HG03135 (cell line): ENCODE results near the gene GALNT1.
A peak's percentile ranks its signal among the peaks of the same experiment; 100 is the strongest.

Experiments
- ATAC-seq: cut with Tn5 transposase; IDR thresholded peaks from one replicate; pipeline ENCODE4 v1.9.1; 2021; ENCODE audit warnings: mild to moderate bottlenecking, moderate library complexity; ENCODE audit not compliant: unreplicated experiment

The GALNT1 gene

DNA sequence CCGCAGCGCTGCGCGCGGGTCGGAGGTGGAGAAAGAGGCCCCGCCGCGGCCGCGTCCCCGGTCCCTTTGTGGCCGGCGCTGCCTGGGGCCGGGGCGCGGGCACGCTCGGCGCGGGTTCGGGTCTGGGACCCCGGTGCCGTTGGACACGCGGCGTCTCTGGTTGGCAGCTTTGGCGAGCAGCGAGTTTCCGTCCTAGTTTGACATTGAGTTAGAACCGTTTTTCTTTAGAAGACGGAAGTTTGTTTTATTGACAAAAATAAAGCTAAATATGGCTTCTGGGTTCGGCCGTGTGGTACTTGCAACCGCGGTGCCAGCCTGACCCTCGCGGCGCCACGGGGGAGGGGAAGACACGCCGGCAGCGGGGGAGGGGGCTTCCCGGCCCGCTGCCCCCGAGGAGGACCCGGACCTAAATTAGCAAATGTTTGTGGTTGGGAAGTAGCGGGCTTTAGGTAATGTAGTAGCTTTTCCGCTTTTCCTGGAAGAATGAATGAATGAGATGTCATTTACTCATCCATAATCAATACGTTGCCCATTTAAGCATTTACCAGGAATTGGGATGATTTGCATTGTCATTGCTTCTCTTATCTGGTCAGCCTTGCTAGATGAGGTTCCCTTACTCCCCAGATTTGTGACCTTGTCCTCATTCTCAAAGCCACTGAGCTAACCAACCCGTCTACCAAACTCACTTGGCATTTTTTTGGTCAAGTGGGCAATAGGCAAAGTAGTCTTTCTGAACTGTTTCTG is 530 bp downstream of the GALNT1 start:
- ATAC-seq = no peak

DNA sequence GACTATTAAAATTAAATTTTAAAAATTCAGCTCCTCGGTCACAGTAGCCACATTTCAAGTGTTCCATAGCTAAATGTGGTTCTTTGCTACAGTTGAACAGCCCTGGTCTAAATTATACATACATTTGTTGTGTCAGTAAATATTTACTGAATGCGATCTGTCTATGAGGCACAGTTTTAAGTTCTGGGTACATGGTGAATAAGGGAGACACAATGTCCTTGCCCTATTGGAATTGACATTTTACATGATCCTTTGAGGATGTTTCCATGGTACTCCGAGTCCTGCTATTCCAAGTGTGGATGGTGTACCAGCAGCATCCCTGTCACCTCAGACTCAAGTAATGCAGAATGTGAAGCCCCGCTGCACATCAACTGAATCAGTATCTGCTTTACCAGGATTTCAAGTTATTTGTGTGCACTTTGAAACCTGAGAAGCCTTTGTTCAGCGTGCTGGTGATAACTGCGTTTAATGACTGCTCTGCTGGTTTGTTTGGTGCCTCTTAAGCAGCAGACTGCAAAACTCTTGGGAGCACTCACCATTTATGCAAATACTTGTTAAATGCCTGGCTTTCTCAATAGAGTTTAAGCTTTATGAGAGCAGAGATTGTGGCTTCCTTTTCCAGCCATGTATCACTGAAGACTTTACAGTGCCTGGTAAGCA is 1.5 kb downstream of the GALNT1 start:
- no peak for ATAC-seq

DNA sequence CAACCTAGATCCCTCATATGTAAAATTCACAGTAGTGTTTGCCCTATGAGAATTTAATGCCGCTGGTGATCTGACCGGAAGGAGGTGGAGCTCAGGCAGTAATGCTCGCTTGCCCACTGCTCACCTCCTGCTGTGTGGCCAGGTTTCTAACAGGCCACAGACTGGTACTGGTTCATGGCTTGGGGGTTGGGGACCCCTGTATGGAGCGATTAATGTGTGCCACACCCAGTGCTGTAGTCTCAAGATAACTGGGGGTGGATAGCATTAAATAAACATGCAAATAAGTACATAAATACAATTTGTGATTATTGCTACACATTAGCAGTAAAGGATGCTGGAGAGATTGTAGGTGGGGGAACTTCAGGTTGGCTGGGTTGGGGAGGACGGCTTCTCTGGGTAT is 3.2 kb downstream of the GALNT1 start:
- no peak for ATAC-seq

DNA sequence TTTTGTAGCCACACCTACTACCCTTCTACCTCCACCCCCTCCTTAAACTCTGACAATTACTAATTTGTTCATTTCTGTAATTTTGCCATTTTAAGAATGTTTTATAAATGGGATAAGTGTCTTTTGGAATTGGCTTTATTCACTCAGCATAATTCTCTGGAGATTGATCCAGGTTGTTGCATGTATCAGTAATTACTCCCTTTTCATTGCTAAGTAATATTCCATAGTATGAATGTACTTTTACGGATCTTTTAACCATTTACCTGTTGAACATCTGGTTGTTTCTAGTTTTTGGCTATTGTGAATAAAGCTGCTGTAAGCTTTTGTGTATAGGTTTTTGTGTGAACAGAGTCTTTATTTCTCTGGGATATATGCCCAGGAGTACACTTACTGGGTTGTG is 4.1 kb downstream of the GALNT1 start:
- ATAC-seq = no peak

DNA sequence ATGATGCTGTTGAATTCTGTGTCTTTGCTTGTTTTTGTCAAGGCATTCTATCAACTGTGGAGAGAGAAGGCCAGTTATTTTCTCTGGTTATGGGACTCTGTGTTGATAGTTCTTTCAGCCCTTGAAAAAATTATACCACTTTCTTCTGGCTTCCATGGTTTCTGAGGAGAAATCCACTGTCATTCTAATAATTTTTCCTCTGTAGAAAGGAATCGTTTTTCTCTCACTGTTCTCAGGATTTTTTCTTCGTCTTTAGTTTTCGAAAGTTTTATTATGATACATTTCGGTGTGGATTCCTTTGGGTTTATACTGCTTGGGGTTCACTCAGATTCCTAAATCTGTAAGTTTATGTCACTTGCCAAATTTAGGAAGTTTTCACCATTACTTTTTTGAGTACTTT is 6.6 kb downstream of the GALNT1 start:
- ATAC-seq = no peak

DNA sequence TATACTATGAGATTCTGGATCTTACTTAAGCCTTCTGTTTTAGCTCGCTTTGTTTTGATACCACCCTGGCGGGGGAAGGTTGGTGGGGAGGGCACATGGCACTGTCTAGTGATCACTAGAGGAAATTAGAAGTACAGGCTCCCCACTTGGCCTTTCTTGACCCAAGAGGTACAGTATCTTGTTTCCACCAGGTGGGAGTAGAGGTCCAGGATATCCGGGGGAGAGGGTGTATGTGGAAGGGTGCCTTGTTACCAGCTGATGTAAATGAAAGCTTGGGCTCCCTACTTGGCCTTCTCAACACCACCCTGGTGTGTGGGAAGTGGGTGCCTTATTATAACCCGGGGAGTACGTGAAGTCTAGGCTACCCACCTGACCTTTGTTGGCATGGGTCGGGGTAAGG is 7.5 kb downstream of the GALNT1 start:
- ATAC-seq = no peak

DNA sequence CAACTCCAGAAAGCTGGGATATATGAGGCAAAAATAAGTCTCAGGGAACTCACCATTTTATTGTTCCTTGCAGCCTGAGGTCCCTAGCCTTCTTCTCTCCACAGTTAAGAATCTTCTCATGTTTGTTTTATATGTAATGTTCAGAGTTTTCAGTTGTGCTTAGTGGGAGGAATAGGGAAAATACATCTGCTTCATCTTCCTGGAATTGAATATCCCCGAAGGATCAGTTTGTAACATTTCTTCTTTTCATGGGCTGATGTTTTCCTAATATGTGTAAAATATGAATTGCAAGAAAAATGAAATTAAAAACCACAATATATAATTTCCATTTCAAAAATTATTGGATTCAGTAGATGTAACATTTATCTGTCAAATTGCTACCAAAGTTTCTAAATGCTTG is 8.0 kb downstream of the GALNT1 start:
- ATAC-seq = no peak

DNA sequence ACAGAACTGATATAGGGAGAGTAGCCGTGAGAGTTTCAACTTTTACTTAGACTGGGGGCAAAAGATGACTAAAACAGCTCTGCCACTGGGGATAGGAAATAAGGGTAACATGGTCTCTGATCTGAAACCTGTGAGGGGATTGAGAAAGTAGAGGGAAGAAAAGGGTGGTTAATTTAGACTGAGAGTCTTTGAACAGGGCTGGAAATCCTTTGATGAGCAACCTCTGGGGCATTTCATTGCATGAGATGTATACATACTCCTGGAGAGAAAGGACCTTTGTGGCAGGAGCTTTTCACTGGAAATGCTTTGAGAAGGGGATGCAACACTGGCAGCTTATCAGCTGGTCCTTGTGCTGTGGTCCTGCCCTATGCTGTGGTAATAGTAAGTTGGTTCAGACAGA is 9.4 kb downstream of the GALNT1 start:
- no peak for ATAC-seq

DNA sequence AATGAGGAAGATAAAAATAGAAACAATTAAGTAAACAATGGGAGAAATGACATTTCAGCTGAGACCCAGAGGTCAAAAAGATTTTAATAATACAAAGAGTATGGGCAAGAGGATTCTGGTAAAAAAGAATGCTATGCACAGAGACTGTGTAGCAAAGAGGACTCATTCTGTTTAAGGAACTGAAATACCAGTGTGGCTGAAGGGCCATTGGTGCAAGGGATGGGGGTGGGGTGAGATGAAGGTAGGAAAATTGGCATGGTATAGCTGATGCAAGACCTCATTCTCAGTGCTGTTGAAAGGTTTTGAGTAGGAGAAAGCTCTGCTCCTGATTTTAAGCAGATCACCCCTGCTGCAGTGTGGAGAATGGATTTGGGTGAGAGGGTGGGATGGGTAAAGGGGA is 10.8 kb downstream of the GALNT1 start:
- peak; percentile 98 for ATAC-seq

DNA sequence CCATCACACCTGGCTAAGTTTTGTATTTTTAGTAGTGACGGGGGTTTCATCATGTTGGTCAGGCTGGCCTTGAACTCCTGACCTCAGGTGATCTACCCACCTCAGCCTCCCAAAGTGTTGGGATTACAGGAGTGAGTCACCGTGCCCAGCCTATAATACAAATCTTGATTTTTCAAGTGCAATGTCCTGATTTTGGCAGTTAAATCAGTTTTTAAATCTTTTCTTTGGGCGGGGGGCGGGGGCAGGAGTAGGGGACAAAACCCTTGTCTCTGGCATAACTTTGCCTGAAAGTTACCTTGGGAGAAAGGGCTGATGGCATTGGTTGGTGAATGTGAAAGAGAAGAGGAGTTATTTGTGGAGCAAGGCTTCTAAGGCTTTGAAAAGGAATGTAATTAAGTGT is 12.3 kb downstream of the GALNT1 start:
- no peak for ATAC-seq

DNA sequence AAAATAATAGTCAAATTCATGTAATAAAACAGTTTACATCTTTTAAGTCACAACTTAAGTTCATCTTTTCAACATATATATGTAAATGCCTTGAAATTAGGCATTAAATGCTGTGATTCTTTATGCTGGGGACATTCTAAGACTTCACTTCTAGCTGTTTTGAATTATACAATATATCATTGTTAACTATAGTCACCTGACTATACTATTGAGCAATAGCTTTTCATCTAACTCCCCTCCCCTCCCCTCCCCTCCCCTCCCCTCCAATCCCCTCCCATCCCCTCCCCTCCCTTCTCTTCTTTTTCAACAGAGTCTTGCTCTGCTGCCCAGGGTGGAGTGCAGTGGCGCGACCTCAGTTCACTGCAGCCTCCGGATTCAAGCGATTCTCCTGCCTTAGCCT is 16.2 kb downstream of the GALNT1 start:
- ATAC-seq = no peak

DNA sequence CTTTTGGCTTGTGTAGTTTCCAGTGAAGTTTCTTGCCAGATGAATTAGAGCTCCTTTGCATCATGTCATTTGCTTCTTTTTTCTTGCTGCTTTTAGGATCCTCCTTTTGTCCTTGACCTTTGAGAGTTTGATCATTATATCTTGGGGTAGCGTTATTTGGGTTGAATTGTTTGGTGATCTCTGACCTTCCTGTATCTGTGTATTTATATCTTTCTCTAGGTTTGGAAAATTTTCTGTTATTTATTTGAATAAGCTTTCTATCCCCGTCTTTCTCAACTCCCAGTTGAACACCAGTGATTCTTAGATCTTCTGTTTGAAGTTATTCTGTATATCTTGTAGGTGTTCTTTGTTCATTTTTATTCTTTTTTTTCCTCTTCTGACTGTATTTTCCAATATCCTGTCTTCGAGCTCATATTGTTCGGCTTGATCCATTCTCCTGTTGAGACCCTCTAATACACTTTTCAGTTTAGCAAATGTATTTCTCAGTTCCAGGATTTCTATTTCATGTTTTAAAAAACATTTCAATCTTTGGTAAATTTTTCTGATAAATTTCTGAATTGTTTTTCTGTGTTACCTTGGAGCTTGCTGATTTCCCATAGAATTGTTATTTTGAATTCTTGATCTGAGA is 20.8 kb downstream of the GALNT1 start:
- no peak for ATAC-seq

DNA sequence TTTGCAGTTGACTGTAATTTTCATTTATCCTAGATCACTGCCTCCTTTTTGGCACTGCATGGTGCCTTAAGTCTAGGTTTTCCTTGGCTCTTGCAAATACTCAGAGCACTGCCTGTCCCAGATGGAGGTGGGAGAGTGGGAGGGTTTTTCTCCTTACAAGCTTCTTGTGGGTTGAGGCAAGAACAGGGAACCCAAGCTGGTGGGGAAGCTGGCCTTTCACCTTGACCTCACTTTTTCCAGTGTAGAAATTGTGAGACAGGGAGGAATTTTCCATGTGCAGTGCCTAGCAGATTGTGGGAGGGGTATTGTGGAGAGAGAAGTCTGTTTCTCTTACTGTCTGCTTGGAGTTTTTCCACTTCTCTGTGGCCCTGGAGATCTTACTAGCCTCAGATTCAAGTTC is 21.5 kb downstream of the GALNT1 start:
- ATAC-seq = no peak

DNA sequence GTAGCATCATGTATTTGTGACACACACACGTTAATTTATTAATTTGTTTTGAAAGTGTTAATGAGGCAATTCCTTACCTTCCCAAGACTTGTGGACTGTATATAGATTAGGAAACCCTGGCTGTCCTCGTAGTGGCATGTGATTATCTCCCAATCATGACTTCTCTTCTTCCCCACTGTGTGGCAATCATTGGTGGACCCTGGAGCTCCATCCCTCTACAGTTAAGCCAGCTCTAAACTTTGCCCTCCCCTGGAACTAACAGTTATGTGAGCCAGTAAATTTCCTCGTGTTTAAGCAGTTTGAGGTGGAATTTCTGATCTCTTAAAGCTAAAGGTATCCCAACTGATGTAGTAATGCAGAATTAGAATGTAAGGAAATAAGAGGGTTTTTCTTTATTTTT is 22.0 kb downstream of the GALNT1 start:
- ATAC-seq = no peak

DNA sequence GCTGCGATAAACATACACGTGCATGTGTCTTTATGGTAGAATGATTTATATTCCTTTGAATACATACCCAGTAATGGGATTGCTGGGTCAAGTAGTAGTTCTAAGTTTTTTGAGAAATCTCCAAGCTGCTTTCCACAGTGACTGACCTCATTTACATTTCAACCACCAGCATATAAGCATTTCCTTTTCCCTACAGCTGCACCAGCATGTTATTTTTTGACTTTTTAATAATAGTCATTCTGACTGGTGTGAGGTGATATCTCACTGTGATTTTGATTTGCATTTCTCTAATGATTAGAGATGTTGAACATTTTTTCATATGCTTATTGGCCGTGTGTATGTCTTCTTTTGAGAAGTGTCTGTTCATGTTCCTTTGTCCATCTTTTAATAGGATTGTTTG is 22.8 kb downstream of the GALNT1 start:
- no peak for ATAC-seq

DNA sequence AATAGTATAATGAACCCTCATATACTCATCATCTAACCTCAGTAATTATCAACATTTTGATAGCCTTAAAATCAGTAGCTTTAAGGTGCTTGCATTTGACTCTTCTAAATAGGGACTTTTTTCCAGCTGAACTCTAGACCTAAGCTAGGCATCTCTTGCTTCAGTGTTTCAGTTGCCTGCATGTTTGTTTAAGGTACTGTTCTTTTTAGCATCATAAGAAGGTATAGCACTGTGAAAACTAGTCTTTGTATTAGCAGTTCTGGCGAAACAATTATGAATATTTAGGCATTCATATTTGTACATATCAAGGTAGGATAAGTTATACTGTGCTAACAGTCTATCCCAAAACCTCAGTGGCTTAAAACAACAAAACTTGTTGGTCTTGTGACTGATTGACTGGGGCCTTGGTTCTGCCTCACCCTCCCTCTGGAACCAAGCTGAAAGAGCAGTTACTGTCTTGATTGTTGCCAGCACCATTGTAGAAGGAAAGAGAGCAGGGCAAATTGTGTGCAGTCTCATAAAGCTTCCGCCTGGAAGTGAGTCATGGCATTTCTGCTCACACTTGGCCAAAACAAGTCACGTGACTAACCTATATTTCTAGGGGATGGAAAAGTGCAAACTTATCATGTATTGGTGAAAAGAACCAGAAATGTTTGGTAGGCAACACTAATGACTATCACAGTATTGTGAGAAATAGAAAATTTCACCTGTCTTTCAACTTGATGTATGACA is 24.3 kb downstream of the GALNT1 start:
- no peak for ATAC-seq

DNA sequence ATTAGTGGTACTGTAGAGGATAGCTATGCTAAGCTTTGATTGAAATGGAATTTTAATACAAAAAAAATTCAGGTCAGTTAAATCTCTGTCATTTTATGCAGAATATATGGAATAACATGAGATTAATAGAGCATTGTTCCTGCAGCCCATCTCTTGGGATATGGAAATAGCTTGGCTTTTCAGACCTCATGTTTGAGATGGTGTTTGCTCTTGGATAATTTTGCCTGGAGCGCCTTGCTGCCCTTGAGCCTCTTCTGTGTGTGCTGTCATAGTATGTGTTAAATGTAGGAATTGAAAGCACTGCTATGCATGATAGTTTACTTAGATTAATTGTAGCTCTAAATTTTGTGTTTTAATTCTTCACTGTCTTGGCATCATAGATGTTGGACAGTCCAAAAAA is 27.7 kb downstream of the GALNT1 start:
- no peak for ATAC-seq

DNA sequence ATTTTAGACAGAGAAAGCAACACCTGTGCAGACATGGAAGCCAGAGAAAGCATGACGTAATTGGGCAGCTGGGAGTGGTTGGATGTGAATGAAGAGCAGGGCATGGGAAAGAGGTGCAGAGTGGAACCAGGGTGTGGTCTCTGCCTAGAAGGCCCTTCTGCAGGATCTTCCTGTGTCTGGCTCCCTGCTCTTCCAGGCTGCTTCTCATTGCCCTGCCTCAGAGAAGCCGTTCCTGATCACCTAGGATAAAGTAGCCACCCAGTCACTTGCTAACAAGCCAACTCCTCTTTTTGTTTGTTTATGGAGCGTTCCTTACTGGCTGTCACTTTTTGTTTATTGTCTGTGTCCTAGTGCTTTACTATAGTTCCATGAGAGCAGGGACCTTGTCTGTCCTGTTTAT is 28.5 kb downstream of the GALNT1 start:
- ATAC-seq = no peak

DNA sequence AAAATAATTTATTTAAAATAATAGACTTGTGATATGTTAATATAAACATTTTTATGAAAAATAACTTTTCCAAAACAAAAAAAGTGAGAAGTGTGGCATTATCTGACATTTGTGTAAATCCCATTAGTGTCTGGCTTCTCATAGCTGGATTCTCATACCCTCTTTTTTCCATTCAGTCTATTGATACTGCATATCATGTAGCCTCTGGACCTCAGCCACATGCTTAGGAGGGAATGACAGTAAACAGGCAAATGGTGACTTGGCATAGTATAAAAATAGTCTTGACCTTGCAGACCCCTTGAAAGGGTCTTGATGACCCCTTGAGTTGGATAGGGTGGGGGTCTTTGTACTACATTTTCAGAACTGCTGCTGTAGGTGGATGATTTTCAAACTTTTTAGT is 29.2 kb downstream of the GALNT1 start:
- ATAC-seq = no peak

DNA sequence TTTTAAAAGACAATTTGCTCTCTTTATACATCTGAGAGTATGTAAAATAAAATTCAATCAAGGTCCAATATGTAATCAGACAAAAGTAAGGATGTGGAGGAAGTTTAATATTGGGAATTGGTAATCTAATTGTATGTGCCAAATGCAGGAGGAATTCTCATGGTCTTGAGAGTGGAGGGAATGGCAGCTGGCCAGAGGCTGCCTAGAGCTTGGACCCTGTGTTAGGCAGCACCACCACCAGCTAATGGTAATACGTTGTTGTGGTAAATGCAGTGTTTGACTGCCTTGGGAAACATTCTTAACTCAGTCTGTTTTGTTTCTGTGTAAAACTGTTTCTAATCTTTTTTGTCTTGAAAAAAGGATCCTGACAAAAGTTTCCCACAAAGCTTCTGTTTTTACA is 30.0 kb downstream of the GALNT1 start:
- no peak for ATAC-seq

DNA sequence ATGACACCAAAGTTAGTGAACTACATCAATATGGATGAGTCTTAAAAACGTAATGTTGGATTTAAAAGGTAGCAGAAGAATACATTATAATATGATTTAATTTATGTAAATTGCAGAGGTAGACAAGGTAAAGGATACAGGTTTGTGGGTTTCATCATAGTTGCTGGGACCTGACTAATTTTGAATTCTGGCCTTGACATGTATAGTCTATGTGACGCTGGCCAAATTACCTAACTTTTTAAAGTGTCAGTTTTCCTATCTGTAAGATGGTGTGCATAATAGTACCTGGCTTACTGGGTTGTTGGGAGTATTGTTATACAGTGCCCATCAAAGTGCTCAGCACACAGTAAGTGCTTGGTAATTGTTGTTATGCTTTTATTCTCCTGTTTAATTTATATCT is 34.5 kb downstream of the GALNT1 start:
- no peak for ATAC-seq
